Keratinocyte (primary cell): ENCODE measurements around the gene NOS1AP.

Experiments used
- EZH2 ChIP-seq: IDR thresholded peaks from one replicate; pipeline ENCODE4 v1.6.1; 2012; ENCODE audit warnings: inconsistent platforms, mild to moderate bottlenecking, low read length, moderate library complexity
- TF ChIP-seq, protein P1 (sequence below), 3 experiments: IDR thresholded peaks in 1 of 3; conservative IDR thresholded peaks in 1 of 3; optimal IDR thresholded peaks in 1 of 3; 2 replicates in 2 of 3; 3 replicates in 1 of 3; pipeline versions ENCODE3 to v1.5.1; 2011; ENCODE audit warnings: low read length in 3 of 3, mild to moderate bottlenecking in 3 of 3, moderate library complexity in 2 of 3, control low read depth in 1 of 3, inconsistent platforms in 1 of 3; ENCODE audit not compliant: insufficient read depth in 2 of 3; ENCODE audit errors: extremely low read depth in 1 of 3

GRCh38 chr1:162093095-162093494, 23.6 kb downstream of the NOS1AP start:
- no peak for TF ChIP-seq EZH2
- TF ChIP-seq, protein P1, sequence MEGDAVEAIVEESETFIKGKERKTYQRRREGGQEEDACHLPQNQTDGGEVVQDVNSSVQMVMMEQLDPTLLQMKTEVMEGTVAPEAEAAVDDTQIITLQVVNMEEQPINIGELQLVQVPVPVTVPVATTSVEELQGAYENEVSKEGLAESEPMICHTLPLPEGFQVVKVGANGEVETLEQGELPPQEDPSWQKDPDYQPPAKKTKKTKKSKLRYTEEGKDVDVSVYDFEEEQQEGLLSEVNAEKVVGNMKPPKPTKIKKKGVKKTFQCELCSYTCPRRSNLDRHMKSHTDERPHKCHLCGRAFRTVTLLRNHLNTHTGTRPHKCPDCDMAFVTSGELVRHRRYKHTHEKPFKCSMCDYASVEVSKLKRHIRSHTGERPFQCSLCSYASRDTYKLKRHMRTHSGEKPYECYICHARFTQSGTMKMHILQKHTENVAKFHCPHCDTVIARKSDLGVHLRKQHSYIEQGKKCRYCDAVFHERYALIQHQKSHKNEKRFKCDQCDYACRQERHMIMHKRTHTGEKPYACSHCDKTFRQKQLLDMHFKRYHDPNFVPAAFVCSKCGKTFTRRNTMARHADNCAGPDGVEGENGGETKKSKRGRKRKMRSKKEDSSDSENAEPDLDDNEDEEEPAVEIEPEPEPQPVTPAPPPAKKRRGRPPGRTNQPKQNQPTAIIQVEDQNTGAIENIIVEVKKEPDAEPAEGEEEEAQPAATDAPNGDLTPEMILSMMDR (optimal IDR thresholded peaks at IDR 0.05 in 1 of 3, IDR thresholded peaks at IDR 0.05 in 1 of 3, conservative IDR thresholded peaks at IDR 0.05 in 1 of 3; ENCODE audit: extremely low read depth in 1 of 3, insufficient read depth in 2 of 3, low read length in 3 of 3) = no peak
